ENCODE data around the gene SIL1.

Gene SIL1

DNA sequence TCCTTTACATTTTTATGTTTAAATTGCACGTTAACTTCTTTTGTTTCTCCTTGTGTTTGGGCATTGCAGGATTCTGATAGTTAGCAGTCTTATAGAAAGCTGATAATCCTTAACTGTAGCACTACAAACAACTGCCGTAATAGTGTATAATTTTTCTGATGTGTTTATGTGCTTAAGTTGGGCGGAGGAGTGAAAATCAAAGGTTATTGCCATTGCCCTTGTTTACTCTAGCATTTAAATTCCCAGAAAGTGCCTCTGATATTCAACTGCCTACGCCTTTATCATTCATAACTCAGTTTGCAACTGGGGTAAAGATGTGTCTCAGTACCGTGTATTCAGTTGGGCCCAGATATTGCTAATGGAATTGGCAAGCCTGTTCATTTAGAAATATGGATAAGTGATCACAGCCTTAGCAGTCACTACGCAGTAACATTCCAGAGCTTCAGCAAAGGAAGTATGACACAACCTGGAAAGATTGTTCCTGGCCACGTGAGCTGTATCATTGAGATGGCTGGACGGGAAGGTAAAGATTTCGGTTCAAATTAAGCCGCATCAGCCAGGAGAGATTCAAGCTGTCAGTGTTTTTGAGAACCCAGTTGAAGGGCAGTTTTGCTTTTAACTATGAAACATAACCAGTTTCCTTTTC lies 294.9 kb downstream of the SIL1 start:
- DNase-seq, result no peak

DNA sequence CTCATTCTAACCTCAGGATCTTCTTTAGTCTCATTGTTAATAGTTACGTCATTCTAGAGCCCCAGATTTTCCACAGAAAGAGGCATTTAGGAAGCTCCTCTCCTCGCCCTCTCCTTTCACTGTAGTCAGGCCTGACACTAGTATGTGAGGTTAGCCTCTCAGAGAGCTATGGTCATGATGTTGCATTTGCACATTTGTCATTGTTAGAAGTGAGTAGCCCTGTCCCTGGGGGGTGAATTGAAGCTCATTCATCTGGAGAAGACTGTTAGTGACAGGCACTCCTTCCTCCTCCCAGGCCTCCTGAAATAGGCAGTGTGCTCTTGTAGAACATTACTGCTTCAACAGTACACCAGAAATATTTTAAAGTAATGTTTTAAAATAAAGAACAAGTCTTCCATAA lies 296.5 kb downstream of the SIL1 start:
- no peak for DNase-seq

DNA sequence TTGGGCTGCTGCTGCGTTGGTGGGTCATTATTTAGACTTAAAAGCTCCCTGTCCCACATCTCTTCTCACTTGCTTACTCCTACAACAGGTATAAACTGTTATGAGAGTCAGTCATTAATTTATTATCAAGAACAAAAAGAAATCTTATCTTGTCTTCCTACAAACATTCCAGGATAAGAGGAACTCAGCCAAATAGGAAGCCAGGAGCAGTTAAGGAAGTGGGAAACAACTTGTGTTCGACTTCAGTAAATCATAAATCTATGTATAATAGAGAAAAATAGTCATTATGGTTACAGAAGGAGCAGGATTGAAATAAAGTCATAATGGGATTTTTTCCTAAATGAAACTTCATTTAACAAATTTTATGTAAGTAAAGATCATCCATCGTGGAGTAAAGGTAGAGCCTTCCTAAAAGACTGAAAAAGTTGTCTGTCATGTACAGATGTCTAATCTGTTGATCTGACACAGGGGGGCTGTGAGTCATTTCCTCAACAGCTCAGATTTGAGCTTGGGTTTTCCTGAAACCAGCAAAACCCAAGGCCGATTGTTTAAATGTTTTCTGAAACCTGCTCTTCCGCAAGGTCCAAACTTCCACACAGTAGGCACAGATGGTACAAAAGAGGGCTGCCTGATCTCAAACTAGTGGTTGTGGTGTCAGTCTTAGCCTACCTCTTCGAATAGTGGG lies 297.7 kb downstream of the SIL1 start:
- DNase-seq, result no peak

DNA sequence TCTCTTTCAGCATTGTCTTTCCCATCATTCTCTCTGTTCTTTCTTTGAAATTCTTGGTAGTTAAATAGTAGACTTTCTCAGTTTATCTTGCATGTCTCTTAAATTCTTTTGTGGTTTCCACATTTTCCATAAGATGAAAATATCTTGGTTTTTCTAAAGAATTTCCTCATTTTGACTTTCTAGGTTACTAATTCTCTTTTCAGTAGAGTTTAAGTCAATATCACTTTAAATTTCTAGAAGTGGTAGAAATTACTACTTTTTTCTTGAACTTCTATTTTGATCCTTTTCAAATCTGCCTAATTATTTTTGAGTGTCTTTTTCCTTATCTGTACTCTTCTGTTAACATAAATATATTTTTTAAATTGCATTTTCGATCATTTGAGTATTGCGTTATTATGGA lies 299.4 kb downstream of the SIL1 start:
- no peak for DNase-seq

DNA sequence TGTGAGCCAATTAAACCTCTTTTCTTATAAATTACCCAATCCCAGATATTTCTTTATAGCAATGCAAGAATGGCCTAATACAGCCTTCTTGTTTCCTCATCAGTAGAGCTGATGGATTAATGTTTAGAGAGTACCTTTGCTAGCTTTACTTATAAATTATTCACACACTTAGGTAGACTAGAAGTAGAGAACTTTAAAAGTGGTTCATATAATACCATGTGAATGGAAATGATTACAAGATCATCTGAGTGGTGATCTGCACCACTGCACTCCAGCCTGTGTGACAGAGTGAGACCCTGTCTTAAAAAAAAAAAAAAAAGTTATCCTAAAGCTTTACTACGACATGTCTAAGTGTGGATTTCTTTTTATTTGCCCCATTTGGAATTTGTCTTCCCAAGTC lies 299.9 kb downstream of the SIL1 start:
- DNase-seq, result no peak

All from NCI-H510A treated with DMSO at 0.1 percent for 48 hours (cell line).